ENCODE results near the gene E2F6.
A peak's percentile ranks its signal among the peaks of the same experiment; 100 is the strongest.

The E2F6 gene

DNA sequence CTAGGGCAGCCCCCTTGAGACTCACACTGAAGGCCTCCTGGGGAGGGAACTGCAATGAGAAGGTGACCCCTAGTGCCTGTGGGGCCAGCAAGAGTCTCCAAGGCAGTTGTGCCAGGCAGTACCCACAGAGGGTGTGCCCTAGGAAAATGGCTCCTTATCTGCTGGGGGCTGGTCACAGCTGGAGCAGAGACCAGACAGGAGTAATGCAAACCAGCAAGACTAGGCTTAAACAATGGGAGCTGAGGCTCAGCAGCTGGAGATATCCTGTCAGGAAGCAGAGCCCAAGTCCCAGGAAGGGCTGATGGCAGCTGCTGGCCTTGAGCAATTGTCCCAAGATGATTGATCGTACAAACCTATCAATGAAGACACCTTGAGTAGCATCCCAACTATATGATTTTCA lies 26.8 kb upstream of the E2F6 start:
- DNase-seq (ENCODE audit: low read depth), result no peak

DNA sequence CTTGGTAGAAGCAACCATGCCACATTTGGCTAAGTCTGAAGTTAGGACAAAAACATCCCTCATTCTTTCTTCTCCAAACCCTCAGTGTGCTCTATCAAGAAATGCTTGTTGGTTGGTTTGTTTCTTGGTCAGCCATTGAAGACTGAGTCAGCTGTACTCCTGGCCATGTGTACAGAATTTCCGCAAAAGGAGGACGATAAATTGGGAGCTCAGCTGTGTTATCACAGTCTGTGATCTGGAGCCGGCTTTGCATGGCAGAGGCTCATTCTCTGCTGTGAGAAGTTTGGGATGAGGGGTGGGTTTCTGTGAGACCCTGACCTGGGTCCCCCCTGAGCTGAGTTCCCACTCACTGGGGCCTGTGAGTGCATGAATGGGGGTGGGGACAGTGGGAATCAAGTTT lies 26.3 kb upstream of the E2F6 start:
- no peak for DNase-seq (ENCODE audit: low read depth)

DNA sequence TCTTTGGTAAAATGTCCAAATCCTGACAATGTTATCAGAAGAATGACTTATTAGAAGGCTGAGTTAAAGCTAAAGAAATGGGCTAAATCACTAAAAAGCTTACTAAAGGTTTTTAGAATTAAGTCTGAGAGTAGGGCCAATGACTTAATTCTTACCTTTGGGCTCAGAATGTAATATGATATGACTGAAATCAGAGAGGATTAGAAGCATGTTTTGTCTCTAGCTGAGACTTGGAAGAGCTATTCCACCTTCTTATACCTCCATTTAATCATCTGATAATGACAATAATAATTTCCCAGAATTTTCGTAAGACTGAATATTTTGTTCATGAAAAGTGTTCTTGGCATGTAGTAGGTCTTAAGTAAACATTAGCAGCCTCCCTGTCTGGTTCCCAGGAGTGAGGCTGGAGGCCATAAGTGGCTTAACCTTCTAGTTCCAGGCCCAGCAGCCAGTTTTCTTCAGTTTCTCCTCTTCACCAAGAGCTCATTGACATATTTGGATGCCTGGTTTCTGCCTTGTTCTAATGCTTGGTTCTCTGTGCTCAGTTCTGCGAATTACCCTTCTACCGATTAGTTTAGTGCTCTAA lies 25.5 kb upstream of the E2F6 start:
- no peak for DNase-seq (ENCODE audit: low read depth)

DNA sequence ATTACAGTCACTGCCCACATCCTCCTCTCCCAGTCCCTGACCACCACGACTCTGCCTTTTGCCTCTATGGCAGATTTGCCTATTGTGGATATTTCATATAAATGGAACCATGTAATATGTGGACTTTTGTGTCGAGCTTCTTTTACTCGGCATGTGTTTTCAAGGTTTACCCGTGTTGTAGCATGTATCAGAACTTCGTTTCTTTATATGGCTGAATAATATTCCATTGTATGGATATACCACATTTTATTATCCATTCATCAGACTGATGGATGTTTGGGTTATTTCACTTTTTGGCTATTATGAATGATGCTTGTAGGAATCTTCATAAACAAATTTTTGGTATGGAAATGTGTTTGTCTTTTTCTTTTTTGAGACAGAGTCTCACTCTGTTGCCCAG lies 24.2 kb upstream of the E2F6 start:
- DNase-seq (ENCODE audit: low read depth), result no peak

DNA sequence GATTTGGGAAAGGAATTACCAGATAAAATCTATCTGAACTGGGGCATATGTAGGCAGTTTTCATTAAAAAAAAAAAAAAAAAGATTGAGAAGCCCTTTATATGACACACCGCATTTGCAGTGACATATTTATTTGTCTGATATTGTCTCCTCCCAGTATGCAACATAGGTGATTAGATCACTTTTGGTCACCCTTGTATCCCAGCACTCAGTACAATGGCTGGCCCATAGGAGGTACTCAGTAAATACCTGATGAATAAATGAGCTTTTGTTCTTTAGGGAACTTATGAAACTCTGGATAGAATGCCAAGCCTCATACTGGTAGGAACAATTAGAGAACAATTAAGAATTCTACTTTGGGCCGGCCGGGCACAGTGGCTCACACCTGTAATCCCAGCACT lies 22.8 kb upstream of the E2F6 start:
- DNase-seq (ENCODE audit: low read depth), result no peak

DNA sequence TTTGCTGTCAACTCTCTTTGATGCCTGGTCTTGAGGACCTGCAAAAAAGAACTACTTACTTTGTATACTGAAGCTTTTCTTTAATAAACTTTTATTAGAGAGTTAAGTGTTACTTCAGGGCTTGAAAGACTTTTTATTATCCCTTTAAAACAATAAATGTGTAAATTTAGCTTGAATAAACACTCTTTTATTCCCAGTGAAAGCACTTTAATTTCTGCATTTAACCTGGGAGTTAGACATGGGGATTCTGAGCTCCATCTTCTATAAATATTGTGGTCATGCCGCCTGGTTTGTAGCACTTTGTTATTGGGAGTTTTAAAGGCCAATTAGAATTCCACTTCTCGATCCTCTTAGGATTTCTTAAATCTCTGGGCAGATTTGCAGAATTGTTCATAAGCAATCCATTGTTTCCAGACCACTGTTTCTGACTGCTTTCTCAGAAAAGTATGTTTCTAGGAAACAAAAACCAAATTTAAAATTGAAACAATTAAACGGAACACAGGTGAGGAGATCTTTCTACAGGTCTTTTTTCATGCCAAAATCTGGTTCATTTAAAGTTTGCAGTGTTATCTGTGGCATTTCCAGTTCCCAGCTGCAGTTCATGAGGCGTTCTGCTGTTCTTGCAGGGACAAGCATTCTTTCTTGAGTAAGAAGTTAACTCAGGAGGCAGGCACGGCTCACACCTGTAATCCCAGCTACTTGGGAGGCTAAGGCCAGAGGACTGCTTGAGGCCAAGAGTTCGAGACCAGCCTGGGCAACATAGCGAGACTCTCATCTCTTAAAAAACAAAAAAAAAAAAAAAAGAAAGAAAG lies 18.1 kb upstream of the E2F6 start:
- no peak for DNase-seq (ENCODE audit: low read depth)

DNA sequence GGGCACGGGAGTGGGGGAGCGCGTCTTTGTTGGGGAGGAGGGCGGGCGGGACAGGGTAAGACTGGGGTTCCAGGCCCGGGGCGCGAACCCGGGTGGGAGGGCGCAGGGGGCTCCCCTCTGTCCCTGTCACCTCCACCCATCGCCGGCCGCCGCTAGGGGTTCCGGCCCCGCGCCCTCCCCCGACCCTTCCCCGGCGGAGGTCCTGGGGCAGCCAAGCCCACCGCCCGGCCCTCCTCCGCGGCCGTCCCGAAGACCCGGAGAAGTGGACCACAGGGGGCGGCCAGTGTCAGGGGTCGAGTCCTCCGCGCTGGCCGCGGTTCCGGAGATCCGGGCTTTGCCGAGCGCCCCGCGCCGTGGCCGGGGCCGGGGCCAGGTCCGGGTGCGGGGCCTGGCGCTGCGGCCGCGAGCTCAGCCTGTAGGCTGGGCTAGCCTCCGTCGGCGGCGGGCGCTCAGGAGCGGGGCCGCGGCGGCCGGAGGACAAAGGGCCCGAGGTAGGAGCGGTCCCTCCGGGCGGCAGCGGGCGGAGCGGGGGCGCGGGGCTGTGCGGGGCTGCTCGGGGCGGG lies 16.6 kb upstream of the E2F6 start:
- no peak for DNase-seq (ENCODE audit: low read depth)

DNA sequence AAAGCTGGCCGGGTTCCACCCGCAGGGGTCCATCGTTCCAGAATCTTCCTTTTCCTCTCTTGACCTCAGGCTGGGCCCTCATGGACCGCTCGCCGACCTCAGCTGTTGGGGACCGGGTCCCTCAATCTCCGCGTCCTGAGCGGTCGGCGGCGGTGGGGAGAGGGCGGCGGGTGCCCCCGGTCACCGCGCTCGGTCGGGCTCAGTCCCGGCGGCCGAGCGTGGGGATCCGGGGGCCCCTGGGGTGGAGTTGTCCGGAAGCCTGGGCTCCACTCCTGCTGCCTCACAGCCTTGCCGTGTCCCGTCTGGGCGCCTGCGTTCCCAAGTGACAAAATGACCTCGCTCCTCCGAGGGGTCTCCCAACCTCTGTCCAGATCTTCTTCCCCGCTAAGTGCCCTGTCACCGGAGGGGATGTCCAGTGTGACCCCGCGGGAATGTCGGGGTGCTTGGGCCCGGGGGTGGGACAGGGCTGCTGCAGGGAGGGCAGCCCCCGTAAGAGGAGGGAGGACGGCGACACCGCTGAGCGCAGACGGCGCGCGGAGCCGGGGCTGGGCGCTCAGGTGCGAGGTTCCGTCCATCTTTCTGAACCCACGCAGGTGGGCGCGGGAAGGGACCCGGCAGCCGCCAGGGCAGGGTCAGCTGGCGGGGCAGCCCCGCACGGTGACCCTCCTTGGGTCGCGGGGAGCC lies 16.0 kb upstream of the E2F6 start:
- DNase-seq (ENCODE audit: low read depth), result no peak

DNA sequence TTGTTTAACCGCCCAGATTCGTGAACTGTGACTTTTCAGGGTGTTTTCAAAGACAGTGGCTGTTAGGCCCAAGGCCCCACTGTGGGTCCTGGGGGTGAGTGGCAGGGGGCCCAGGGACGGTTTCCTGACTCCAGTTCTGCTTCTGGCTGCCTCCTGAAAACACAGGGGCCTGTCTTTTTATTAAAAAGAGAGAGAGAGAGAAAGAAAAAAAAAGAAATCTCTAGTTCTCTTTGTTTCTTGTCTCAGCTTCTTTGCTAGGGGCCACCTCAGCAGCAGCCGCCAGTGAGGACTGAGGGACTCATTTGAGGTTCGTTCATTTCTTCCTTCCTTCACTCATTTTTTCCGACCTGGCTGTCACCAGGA lies 15.4 kb upstream of the E2F6 start:
- no peak for DNase-seq (ENCODE audit: low read depth)

DNA sequence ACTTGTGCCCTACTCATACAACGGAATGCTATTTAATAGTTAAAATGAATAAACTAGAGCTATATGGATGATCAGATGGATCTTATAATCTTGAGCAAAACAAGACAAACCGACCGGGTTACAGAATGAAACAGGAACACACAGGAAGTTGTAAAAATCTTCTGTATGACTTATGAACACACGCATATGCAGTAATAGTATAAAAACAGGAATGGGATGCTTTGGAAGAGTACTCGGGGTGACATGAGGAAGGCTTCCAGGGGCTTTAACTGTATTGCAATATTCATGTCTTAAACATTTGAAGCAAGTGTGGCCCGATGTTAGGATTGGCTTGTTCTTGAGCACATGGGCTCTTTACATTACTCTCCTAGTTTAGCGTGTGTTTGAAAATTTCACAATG lies 14.9 kb upstream of the E2F6 start:
- no peak for DNase-seq (ENCODE audit: low read depth)

DNA sequence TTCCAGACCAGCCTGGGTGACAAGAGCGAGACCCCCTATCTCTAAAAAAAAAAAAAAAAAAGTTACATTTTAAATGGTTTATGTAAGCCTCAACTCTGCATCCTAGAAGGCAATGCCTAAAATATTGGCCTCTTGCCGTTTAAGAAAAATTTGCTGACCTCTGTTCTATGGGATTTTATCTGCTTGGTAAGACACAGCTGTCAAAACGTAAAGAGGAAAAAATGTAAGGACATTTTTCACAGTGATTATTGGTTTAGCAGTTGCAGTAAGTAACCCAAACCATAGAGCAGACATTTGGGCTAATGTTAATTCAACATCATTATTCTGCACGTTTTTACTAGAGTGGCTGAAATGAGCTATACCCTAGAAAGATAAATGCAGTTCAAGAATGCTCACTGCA lies 14.4 kb upstream of the E2F6 start:
- no peak for DNase-seq (ENCODE audit: low read depth)

DNA sequence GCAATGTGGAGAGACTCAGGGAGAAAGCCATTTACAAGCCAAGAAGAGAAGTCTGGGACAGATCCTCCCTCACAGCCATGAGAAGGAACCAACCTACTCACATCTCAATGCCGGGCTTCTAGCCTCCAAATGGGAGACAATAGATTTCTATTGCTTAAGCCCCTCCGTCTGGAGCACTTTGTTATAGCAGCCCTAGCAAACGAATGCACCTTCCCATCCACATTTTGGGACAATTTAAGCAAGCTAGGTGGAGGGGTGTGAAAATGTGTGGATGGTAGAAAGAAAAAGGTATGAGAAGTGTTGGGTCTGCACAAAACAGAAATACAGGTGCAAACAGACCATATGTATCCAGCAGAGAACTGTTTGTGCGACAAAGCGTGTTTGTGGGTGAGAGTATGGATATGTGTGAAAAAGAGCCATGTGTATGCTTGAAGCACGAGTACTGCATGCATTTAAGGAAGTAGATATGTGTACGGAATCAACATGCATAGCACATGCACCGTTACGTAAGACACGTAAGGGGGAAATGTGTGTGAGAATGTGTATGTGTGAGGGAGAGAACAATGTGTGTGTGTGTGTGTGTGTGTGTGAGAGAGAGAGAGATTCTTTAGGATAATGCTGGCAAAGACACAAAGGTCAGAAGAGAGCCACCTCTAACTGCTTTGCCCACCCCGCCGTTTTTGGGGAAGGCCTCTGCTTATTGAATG lies 13.1 kb upstream of the E2F6 start:
- DNase-seq (ENCODE audit: low read depth), result no peak

DNA sequence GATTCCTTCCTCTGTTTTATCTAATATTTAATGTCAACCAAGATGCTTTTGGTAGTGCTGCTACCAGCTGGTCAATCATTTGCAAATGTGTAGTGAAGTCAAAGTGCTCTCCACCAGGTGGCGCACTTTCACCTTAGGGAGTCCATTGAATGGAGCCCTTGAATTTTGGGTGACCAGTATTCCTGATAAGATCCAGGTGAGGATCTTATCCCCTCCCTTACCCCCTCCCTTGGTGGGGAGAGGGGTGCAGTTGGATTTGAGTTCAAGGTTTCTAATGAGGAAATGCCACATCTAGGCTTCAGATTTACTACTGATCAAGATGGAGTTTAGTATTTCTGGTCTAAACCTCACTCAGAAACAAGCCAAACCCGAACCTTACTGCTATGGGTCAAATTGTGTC lies 12.0 kb upstream of the E2F6 start:
- DNase-seq (ENCODE audit: low read depth), result peak; percentile 50

DNA sequence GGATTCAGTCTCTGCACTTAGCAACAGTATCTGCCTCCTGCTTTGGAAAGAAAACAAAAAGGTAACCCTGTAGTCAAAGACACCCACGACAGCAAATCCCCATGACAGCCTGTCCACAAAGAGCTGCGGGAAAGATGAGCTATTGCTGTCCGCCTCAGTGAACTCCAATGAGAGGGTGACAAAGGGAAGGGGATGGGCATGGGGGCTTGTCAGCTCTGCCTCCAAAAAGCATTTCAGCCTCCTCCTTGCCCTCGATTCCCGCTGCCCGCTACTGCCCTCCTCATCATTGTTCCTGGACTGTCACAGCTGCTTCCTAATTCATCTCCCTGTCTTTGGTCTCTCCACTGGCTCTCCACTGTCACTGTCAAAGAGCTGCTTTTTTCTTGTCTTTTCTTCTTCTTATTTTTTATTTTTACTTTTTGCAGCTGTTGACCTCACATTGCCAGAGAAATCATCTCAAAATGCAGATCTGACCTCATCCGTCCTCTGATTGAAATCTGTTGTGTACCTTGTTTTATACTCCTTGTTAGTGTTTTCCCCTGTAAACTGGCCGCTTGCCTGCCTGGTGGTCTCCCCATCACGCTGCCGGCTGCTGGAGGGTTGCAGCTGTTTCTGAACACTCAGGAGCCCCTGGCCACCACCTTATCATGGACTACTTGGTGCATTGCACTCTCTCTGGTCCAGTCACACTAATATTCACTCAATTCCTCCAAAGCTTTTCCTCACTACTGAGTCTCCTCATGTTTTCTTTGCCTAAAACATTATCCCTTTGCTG lies 7.9 kb upstream of the E2F6 start:
- DNase-seq (ENCODE audit: low read depth), result no peak

DNA sequence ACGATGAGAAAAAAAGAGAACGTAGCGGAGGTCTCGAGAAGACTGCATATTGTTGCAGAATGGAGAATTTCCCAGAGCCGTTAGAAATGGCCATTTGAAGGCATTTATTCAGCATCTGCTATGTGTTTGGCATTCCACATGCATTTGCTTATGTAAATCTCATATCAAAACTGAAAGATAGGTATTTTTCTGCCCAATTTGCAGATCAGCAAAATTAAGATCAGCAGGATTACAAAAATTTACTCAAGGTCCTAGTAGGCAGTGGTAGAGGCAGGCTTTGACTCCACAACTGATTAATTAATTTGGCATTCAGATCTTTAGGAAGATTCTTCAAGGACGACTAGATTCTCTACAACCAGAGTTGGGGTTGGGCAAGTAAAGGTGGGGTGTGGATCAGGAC lies 1.8 kb upstream of the E2F6 start:
- DNase-seq (ENCODE audit: low read depth), result no peak

DNA sequence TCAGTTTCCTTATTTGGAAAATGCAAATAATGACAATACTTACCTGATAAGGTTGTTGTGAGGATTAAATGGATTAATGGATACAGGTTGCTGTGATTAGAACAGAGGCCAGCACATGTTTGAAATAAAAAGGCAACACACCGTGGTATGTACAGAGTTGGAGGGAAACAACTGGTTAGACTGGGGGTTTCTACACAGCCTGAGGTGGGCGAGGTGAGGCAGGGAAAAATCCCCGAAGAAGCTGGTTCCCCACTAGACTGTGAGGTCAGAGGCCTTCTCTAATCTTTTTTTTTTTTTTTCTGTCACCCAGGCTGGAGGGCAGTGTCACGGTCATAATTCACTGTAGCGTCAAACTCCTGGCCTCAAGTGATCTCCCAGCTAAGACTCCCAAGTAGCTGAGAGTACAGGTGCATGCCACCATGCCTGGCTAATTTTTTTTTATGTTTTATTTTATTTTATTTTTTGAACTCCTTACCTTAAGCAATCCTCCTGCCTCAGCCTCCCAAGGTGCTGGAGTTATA lies 1.2 kb upstream of the E2F6 start:
- DNase-seq (ENCODE audit: low read depth), result no peak

DNA sequence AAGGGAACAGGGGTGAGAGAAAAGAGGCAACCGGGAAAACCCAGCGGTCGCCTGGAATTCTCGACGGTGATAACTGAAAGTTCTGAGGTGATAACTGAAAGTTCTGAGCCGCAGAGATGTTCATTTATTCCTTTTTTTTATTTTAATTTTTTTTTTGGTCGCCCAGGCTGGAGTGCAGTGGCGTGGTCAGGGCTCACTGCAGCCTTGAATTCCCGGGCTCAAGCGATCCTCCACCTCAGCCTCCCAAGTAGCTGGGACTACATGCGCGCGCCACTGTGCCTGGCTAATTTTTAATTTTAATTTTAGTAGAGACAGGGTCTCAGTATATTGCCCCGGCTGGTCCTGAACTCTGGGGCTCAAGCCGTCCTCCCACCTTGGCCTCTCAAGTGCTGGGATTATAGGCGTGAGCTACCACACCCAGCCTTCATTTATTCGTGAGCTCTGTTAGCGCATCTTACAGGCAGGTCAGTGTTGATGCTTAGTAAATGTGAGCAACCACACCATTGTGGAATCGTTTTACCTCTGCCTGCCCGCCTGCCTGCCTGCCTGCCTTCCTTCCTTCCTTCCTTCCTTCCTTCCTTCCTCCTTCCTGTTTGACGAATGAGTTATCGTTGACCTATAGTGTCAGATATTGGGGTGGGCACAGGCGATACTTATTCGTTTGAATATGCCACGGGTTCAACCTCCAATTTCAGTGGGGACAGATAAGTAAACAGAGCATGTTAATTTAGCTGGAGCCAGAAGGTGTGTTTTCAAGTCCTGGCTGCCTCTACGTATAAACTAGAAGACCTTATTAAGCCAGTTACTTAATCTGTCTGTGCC lies 557 bp upstream of the E2F6 start:
- no peak for DNase-seq (ENCODE audit: low read depth)

DNA sequence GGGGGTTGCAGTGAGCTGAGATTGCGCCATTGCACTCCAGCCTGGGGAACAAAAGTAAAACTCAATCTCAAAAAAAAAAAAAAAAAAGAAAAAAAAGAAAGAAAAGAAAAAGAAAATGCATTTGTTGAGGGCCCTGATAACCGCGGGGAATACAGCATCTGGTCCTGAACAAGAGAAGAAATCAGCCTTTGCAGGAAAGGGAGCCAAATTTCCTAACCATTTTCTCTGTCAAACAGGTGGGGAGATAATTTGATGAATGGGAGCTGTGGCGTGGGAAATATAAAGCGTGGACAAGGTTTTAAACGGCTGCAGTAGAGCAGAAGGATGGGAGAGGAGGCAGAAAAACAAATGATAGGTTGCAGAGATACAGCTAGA lies 864 bp downstream of the E2F6 start:
- no peak for DNase-seq (ENCODE audit: low read depth)

DNA sequence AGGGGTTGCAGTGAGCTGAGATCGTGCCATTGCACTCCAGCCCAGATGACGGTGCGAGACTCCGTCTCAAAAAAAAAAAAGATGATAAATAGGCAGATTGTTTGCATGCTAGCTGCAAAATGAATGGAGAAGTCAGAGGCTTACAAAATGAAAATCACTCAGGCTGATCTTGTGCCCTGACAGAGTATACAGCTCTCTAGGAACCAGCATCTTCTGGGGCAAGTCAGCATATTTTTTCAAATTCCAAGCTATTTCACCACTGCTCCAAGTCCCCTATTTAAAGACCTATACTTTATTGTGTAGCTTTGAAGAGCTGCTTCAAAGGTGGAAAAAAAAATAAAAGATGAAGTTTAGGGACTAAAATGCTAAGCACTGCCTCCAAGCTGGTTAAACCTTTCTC lies 6.1 kb downstream of the E2F6 start:
- no peak for DNase-seq (ENCODE audit: low read depth)

DNA sequence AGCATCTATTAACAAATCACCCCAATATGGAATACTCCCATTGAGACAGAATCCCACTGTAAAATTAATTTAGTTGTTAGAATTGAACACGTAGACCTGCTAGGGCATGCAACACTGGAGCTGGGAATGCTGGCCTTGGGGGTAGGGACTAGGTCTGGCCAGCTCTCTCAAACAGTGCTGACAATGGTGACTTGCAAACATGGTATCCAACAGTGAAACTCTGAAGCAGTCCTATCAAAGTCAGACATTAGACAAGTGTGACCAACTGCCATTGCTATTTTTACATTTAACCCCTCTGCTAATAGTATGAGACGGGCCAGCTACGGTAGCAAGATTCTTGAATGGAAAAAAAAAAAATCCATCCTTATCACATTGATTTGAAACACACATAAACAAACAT lies 7.2 kb downstream of the E2F6 start:
- no peak for DNase-seq (ENCODE audit: low read depth)

DNA sequence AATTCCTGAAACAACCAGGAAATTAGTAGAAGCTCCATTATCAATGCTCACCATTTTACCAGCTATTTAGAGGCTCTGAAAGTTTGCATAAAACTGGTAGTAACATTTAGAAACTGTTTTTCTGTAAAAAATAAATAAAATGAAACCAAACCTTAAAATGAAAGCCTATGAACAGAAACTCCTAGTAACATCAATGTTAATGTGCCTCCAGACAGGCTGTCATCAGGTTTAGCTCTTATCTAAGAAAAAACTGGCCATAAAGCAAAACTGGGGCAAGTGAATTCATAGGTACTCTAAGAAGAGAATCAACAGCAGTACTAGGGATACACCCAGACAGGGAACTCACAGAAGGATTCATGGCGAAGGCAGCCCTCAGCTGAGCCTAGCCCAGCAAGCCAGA lies 8.0 kb downstream of the E2F6 start:
- DNase-seq (ENCODE audit: low read depth), result no peak
